Measurements from ENCODE around the gene ABHD18. TPM values are rescaled to one million over a fixed set of nuclear protein-coding genes. Genes with fewer than 3 reads are reported as not detected.

The ABHD18 gene
- total and polyA plus RNA-seq, 8 donors = 11.9 to 22.4 (median 17.2) TPM

DNA sequence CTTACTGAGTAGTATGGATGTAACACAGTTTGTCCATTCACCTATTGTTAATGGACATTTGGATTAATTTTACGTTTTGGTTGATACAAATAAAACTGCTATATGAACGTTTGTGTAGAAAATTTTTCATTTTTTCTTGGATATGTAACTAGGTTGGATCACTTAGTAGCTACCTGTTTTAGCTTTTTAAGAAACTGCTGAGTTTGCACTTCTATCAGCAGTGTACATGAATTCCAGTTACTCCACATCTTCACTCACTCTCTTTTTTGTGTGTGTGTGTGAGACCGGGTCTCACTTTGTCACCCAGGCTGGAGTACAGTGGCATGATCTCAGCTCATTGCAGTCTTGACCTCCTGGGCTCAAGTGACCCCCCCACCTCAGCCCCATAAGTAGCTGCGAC, 111.3 kb downstream of the ABHD18 start:
- intact Hi-C loops (cut with DNase I) = no loop called here
- TF ChIP-seq CTCF (IDR thresholded peaks at IDR 0.05) = no peak
- Histone ChIP-seq H3K27ac (no peak overlapping the region), H3K27me3 (no peaks in the 10 kb centered on the region), H3K9me3 (no peaks in the 10 kb centered on the region), H3K36me3 (peaks cover 0 to 43% of the 10 kb centered on the region in 2 donors), H3K4me1 (no peaks in the 10 kb centered on the region), H3K4me3 (no peak overlapping the region)
- DNase-seq = no peak
- no peak for ATAC-seq

Other genes starting within 250 kb of the ABHD18 start
- gene SLC25A31, start 235.0 kb upstream of the ABHD18 start, total RNA-seq = not detected
- under 1 TPM in 2 of 6 donors, not detected in 4; 0.10 TPM for gene SLC25A31, start 235.0 kb upstream of the ABHD18 start, polyA plus RNA-seq (ENCODE audit: insufficient read length in 6 of 6)
- 1 to 10 TPM; 6.1 to 8.3 TPM for gene HSPA4L, start 183.1 kb upstream of the ABHD18 start, total RNA-seq
- 100 to 1,000 TPM in 1 of 6 donors, 10 to 100 TPM in 1, 1 to 10 TPM in 4; 6.1 to 201 (median 8.0) TPM for gene HSPA4L, start 183.1 kb upstream of the ABHD18 start, polyA plus RNA-seq (ENCODE audit: insufficient read length in 6 of 6)
- gene PLK4, start 84.5 kb upstream of the ABHD18 start, total RNA-seq = 1 to 10 TPM; 4.7 to 5.8 TPM
- gene PLK4, start 84.5 kb upstream of the ABHD18 start, polyA plus RNA-seq (ENCODE audit: insufficient read length in 6 of 6) = 10 to 100 TPM; 20.2 to 35.3 (median 27.9) TPM
- gene MFSD8, start 233 bp upstream of the ABHD18 start, total RNA-seq = 10 to 100 TPM; 18.3 to 21.5 TPM
- 10 to 100 TPM; 26.5 to 37.2 (median 31.4) TPM for gene MFSD8, start 233 bp upstream of the ABHD18 start, polyA plus RNA-seq (ENCODE audit: insufficient read length in 6 of 6)
- gene LARP1B, start 95.9 kb downstream of the ABHD18 start, total RNA-seq = 10 to 100 TPM; 16.8 to 19.5 TPM
- 10 to 100 TPM; 14.5 to 19.7 (median 16.9) TPM for gene LARP1B, start 95.9 kb downstream of the ABHD18 start, polyA plus RNA-seq (ENCODE audit: insufficient read length in 6 of 6)

Data from left lung (tissue), 10 donors.